Glutamatergic neuron (in vitro differentiated cells): Measurements from ENCODE around the gene RGP1. TPM values are rescaled to one million over a fixed set of nuclear protein-coding genes. Genes with fewer than 3 reads are reported as not detected.

Source experiments
- DNase-seq: peaks from one replicate; pipeline ENCODE4 v3.0.0; 2022
- H3K27ac Mint-ChIP-seq: one replicate; pipeline ENCODE4 v1.8.0; 2020; ENCODE audit warnings: mild to moderate bottlenecking, mixed read lengths, inconsistent platforms; ENCODE audit not compliant: unreplicated experiment
- H3K27me3 Mint-ChIP-seq: one replicate; pipeline ENCODE4 v1.8.0; 2020; ENCODE audit warnings: mild to moderate bottlenecking, moderate library complexity, mixed read lengths, inconsistent platforms; ENCODE audit not compliant: unreplicated experiment
- H3K36me3 Mint-ChIP-seq: one replicate; pipeline ENCODE4 v1.8.0; 2020; ENCODE audit warnings: mild to moderate bottlenecking, mixed read lengths, inconsistent platforms; ENCODE audit not compliant: unreplicated experiment
- H3K4me1 Mint-ChIP-seq: one replicate; pipeline ENCODE4 v1.8.0; 2020; ENCODE audit warnings: mild to moderate bottlenecking, low read depth, mixed read lengths, inconsistent platforms; ENCODE audit not compliant: unreplicated experiment
- H3K4me3 Mint-ChIP-seq: one replicate; pipeline ENCODE4 v1.8.0; 2020; ENCODE audit warnings: mild to moderate bottlenecking, mixed read lengths, inconsistent platforms; ENCODE audit not compliant: unreplicated experiment
- H3K9me3 Mint-ChIP-seq: one replicate; pipeline ENCODE4 v1.8.0; 2020; ENCODE audit warnings: mild to moderate bottlenecking, moderate library complexity, mixed read lengths, inconsistent platforms; ENCODE audit not compliant: unreplicated experiment
- total RNA-seq: library from RNA; stranded (reverse); fragmentation: NEBNext Ultra II Directional; extraction: Animal tissue kit (Norgen Biotek cat#: 25700); gene quantifications from one replicate; pipeline ENCODE4 v1.2.1, GENCODE V29; 2021; ENCODE audit not compliant: unreplicated experiment
- TF ChIP-seq, protein P1 (sequence below): fragments of 200-600 bp; sonication (generic); IDR thresholded peaks from one replicate; pipeline ENCODE4 v1.5.0; 2021; ENCODE audit not compliant: partially characterized antibody, unreplicated experiment

RGP1 gene
- total RNA-seq, 1 donor from 2014 or later, result 44.0 TPM

DNA sequence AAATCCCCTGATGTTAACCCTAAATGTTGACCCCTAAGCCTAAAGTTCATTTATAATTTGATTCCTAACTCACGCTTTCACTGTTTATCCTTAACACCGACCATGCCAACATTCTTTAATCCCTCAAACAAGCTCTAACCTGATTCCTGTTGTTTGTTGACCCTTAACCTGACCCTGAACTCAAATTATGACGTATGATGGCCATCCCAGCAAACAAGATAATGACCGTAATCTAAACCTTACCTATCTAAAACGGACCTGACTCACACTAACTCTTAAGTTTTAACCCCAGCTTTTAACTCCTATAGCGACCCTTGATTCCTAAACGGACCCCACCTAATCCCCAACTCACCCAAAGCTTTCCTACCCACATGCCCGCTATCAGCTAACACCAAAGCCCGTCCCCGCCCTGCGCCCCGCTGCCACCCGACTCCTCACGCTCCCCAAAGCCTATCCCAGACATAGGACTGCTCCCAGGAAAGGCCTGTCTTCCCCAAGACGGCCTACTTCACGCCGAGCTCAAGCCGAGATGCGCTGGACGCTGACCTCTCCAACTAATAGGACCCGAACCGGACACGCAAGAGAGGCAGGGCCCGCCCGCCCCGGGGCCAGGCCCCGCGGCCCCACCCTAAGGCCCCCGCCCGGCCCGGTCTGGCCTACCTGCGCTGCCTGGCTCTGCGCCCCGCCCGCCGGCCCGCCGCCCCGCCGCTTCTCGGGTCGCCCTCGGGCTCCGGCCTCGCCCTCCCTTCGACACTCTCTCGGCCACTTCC lies 17.5 kb upstream of the RGP1 start:
- Mint-ChIP-seq H3K36me3 (no peaks in the 10 kb centered on the region), H3K9me3 (peaks cover 4% of the 10 kb centered on the region), H3K4me1 (peaks cover 7% of the 10 kb centered on the region)

DNA sequence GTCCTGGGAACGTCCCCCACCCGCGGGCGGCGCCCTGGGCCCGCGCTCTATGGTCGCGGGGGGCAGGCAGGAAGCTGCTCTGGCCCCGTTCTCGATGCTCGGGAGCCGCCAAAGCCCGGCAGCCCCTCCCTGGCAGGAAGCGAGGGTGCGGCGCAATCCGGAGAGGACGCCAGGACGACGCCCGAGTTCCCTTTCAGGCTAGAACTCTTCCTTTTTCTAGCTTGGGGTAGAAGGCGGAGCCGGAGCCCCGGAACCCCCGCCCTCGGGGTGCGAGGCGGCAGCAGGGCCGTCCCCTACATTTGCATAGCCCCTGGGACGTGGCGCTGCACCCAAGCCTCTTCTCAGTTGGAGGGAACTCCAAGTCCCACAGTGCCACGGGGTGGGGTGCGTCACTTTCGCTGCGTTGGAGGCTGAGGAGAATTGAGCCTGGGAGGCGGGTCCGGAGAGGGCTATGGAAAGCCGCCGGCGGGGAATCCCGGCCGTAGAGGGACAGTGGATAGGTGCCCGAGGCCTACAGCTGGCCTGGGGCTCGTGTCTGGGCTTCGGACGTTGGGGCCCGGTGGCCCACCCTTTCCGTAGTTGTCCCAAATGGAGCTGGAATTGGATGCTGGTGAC lies 16.8 kb upstream of the RGP1 start, which contains the start of the genes CREB3 and TLN1:
Gene CREB3, plus strand, starts transcription at position 482 of the 615 bp plus-strand sequence. Its CDS starts 107 bp downstream, at position 589.
Gene TLN1, minus strand, starts transcription at position 11 of the 615 bp plus-strand sequence. CDS start 6,501 bp downstream, outside the sequence.
- peaks cover 2% of the 10 kb centered on the region for H3K27me3 Mint-ChIP-seq

More for the DNA sequence above, 17.5 kb upstream of the RGP1 start:
- no peak for DNase-seq
- Mint-ChIP-seq H3K27ac (peak overlapping the region; percentile 81), H3K27me3 (peaks cover 2% of the 10 kb centered on the region), H3K4me3 (peak overlapping the region; percentile 97)
- TF ChIP-seq, protein P1, sequence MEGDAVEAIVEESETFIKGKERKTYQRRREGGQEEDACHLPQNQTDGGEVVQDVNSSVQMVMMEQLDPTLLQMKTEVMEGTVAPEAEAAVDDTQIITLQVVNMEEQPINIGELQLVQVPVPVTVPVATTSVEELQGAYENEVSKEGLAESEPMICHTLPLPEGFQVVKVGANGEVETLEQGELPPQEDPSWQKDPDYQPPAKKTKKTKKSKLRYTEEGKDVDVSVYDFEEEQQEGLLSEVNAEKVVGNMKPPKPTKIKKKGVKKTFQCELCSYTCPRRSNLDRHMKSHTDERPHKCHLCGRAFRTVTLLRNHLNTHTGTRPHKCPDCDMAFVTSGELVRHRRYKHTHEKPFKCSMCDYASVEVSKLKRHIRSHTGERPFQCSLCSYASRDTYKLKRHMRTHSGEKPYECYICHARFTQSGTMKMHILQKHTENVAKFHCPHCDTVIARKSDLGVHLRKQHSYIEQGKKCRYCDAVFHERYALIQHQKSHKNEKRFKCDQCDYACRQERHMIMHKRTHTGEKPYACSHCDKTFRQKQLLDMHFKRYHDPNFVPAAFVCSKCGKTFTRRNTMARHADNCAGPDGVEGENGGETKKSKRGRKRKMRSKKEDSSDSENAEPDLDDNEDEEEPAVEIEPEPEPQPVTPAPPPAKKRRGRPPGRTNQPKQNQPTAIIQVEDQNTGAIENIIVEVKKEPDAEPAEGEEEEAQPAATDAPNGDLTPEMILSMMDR, result no peak

DNA sequence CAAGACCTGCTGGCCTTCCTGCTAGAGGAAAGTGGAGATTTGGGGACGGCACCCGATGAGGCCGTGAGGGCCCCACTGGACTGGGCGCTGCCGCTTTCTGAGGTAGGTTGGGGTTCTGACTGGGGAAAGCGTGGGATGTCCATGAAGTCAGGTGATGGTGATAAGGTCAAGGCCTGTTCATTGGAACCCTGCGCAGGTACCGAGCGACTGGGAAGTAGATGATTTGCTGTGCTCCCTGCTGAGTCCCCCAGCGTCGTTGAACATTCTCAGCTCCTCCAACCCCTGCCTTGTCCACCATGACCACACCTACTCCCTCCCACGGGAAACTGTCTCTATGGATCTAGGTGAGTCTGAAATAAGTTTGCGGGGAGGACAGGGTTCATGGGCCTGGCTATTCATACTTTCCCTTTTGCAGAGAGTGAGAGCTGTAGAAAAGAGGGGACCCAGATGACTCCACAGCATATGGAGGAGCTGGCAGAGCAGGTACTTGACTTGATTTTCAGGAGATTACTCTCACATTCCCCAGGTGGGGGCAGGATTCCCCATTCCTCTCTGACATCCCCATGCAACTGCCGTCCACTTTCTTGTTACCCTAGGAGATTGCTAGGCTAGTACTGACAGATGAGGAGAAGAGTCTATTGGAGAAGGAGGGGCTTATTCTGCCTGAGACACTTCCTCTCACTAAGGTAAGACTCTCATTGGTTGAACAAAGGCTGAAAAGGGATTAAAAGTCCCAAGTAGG lies 16.1 kb upstream of the RGP1 start:
- TF ChIP-seq, protein P1, result no peak
- peak overlapping the region; percentile 97 for H3K4me3 Mint-ChIP-seq

More for the DNA sequence above, 16.8 kb upstream of the RGP1 start, which contains the start of the genes CREB3 and TLN1:
- peaks cover 7% of the 10 kb centered on the region for H3K4me1 Mint-ChIP-seq
- TF ChIP-seq, protein P1, result no peak
- peak within 1 kb of the TSS; percentile 89 for H3K27ac Mint-ChIP-seq
- no peaks in the 10 kb centered on the region for H3K36me3 Mint-ChIP-seq
- peaks cover 4% of the 10 kb centered on the region for H3K9me3 Mint-ChIP-seq
- H3K4me3 Mint-ChIP-seq, result peak within 1 kb of the TSS; percentile 97
- peak; percentile 97 for DNase-seq

DNA sequence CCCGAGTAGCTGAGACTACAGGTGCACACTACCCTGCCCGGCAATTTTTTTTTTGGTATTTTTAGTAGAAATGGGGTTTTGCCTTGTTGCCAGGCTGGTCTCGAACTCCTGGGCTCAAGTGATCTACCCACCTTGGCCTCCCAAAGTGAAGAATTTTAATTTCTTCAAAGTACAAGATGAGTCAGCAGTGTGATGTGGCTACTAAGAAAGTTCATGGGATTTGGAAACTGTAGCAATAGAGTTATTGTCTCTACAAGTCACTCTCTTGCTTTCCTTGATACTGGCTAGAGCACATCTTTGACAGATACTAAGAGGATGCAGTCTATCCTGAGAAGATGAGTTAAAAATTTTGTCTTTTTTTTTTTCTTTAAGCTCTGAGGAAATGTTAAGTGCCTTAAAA lies 15.0 kb upstream of the RGP1 start:
- H3K9me3 Mint-ChIP-seq, result peaks cover 7% of the 10 kb centered on the region
- H3K4me1 Mint-ChIP-seq, result peaks cover 7% of the 10 kb centered on the region
- no peak for DNase-seq
- no peak overlapping the region for H3K4me3 Mint-ChIP-seq
- H3K27me3 Mint-ChIP-seq, result peaks cover 2% of the 10 kb centered on the region
- no peaks in the 10 kb centered on the region for H3K36me3 Mint-ChIP-seq
- TF ChIP-seq, protein P1, result no peak
- no peak overlapping the region for H3K27ac Mint-ChIP-seq

More for the DNA sequence above, 16.1 kb upstream of the RGP1 start:
- peak overlapping the region; percentile 89 for H3K27ac Mint-ChIP-seq
- H3K9me3 Mint-ChIP-seq, result peaks cover 4% of the 10 kb centered on the region
- DNase-seq, result no peak
- no peaks in the 10 kb centered on the region for H3K36me3 Mint-ChIP-seq
- peaks cover 7% of the 10 kb centered on the region for H3K4me1 Mint-ChIP-seq
- H3K27me3 Mint-ChIP-seq, result peaks cover 2% of the 10 kb centered on the region
